ENCODE measurements around the gene CAGE1. TPM values are rescaled to one million over a fixed set of nuclear protein-coding genes. Genes with fewer than 3 reads are reported as not detected.

The CAGE1 gene
- total and polyA plus RNA-seq, 10 of the 15 experiments (the other 5 are each of a cell fraction or from before 2014, with no cell fraction given), result 0.03 to 0.42 (median 0.08) TPM; not detected in 3

DNA sequence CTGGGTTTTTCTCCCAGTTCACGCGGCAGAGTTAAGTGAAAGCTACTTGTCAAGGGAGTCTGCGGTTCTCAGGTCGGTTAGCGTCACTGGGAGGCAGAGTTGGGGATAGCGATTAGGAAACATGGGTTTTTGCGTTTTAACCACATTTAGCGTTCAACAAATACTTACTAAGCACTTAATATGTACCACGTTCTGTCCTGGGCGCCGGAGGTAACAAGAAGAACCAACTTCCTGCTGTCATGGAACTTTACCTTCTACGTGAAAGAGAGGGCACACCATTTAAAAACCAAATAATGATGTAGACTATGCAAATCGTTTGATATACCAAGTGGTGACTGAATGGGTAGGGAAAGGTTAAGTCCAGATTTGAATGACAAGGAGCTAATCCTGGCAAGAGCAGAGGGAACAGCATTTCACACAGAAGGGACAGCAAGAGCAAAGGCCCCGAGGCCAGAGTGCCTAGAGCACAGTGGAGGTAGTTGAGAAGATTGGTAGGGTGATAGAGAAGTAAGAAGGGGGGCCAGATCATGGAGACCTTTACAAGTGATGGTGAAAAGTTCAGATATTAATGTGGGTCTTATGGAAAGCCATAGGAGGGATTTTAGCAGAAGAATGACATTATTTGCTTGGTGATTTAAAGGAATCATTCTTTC lies 810 bp upstream of the CAGE1 start:
- Histone ChIP-seq H2AFZ (ENCODE audit: control insufficient read depth, low read depth, low read length) (peak overlapping the region; percentile 96), H3K36me3 (ENCODE audit: control insufficient read depth in 2 of 2, insufficient read depth in 2 of 2, low read length in 1 of 2) (peaks cover 0 to 6% of the 10 kb centered on the region in 2 experiments; a peak in 2 of 4 replicates), H3K9me3 (replicated peaks; ENCODE audit: control insufficient read depth, insufficient read depth, low read length) (no peaks in the 10 kb centered on the region), H3K27ac (ENCODE audit: control insufficient read depth, insufficient read depth) (peak overlapping the region; percentile 89), H3K4me3 (peak overlapping the region; percentile 89), H3K4me2 (ENCODE audit: control insufficient read depth, insufficient read depth) (peak overlapping the region; percentile 70), H3K79me2 (ENCODE audit: control insufficient read depth, insufficient read depth, low read length) (peaks cover 41% of the 10 kb centered on the region), H3K4me1 (ENCODE audit: control insufficient read depth, insufficient read depth, low read length) (no peaks in the 10 kb centered on the region; the same call in 1 of the 2 replicates), H4K20me1 (ENCODE audit: control insufficient read depth, insufficient read depth) (no peaks in the 10 kb centered on the region), H3K27me3 (replicated peaks in 1 of 2; ENCODE audit: control insufficient read depth in 2 of 2, insufficient read depth in 2 of 2, low read length in 1 of 2) (no peaks in the 10 kb centered on the region), H3K9ac (ENCODE audit: control insufficient read depth, insufficient read depth, low read length) (peak overlapping the region; percentile 91)
- in situ Hi-C loops (cut with MboI) (no loop called here), intact Hi-C loops (cut with micrococcal nuclease; ENCODE audit: unreplicated experiment) (loop anchor here (2.0 to 10.0 kb wide), 2 partner anchors 114 to 204 kb away; partner anchors contain the start of gene SNRNP48)
- peak; percentile 86 for FAIRE-seq
- ChIA-PET RAD21 (ENCODE audit: unreplicated experiment) (interaction anchor here (0.5 to 2.3 kb wide), 6 partner anchors 65 to 200 kb away, joined by 3 to 15 read pairs (median 9); partner anchors contain the start of genes SNRNP48 and SSR1), POLR2A (interaction anchor here (0.5 to 1.7 kb wide), 10 partner anchors 10 to 200 kb away, joined by 3 to 6 read pairs (median 4); partner anchors contain the start of genes SNRNP48 and SSR1), SMC1A (ENCODE audit: uncharacterized antibody, unreplicated experiment) (interaction anchor here (0.8 to 5.6 kb wide), 14 partner anchors 13 to 714 kb away, joined by 3 to 41 read pairs (median 4); partner anchors contain the start of genes SNRNP48 and SSR1), CTCF (interaction anchor here (0.8 to 6.0 kb wide), 5 partner anchors 10 to 713 kb away, joined by 3 to 67 read pairs (median 4); no protein-coding TSS in a partner anchor)
- BruUV-seq (replicated peaks), result TSS peak; percentile 61
- 2% methylated on average over 14 of the region's 14 CpGs for WGBS (ENCODE audit: insufficient coverage, insufficient replicate concordance, low lambda C conversion rate, missing lambda C conversion rate)
- no peak for DNase-seq (ENCODE audit: low read depth, low spot score)
- peak; percentile 9 for ATAC-seq
- TF ChIP-seq SRF (IDR thresholded peaks at IDR 0.05; ENCODE audit: low read depth in 2 of 2, low read length in 2 of 2) (no peak), RUNX3 (IDR thresholded peaks at IDR 0.05; ENCODE audit: low read length) (peak; percentile 46), PML (IDR thresholded peaks at IDR 0.05; ENCODE audit: low read length) (no peak), CBX3 (IDR thresholded peaks at IDR 0.05; ENCODE audit: borderline replicate concordance, low read depth) (no peak), BCL11A (IDR thresholded peaks at IDR 0.05; ENCODE audit: low read depth, low read length) (no peak), HDAC2 (IDR thresholded peaks at IDR 0.05) (0 out of 2 replicates have a peak, but pooled peaks have one; percentile 43), CEBPB (IDR thresholded peaks at IDR 0.05; ENCODE audit: borderline replicate concordance in 1 of 2, low read depth in 2 of 2, low read length in 2 of 2) (no peak), ZZZ3 (IDR thresholded peaks at IDR 0.05; ENCODE audit: control insufficient read depth, insufficient read length, low read depth) (no peak), SREBF1 (IDR thresholded peaks at IDR 0.05; ENCODE audit: low read length) (no peak), POLR2A (IDR thresholded peaks at IDR 0.05; ENCODE audit: low read depth, low read length) (no peak), NRF1 (conservative IDR thresholded peaks at IDR 0.05; ENCODE audit: low read depth, low read length) (no peak), MYB (IDR thresholded peaks at IDR 0.05; ENCODE audit: borderline replicate concordance, low read depth, low read length) (no peak), EED (IDR thresholded peaks at IDR 0.05; ENCODE audit: low read depth) (no peak)
- TF ChIP-seq, protein P1, sequence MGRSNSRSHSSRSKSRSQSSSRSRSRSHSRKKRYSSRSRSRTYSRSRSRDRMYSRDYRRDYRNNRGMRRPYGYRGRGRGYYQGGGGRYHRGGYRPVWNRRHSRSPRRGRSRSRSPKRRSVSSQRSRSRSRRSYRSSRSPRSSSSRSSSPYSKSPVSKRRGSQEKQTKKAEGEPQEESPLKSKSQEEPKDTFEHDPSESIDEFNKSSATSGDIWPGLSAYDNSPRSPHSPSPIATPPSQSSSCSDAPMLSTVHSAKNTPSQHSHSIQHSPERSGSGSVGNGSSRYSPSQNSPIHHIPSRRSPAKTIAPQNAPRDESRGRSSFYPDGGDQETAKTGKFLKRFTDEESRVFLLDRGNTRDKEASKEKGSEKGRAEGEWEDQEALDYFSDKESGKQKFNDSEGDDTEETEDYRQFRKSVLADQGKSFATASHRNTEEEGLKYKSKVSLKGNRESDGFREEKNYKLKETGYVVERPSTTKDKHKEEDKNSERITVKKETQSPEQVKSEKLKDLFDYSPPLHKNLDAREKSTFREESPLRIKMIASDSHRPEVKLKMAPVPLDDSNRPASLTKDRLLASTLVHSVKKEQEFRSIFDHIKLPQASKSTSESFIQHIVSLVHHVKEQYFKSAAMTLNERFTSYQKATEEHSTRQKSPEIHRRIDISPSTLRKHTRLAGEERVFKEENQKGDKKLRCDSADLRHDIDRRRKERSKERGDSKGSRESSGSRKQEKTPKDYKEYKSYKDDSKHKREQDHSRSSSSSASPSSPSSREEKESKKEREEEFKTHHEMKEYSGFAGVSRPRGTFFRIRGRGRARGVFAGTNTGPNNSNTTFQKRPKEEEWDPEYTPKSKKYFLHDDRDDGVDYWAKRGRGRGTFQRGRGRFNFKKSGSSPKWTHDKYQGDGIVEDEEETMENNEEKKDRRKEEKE (IDR thresholded peaks at IDR 0.05), result no peak
- TF ChIP-seq, protein P2, sequence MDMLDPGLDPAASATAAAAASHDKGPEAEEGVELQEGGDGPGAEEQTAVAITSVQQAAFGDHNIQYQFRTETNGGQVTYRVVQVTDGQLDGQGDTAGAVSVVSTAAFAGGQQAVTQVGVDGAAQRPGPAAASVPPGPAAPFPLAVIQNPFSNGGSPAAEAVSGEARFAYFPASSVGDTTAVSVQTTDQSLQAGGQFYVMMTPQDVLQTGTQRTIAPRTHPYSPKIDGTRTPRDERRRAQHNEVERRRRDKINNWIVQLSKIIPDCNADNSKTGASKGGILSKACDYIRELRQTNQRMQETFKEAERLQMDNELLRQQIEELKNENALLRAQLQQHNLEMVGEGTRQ (IDR thresholded peaks at IDR 0.05; ENCODE audit: borderline replicate concordance, low read depth, low read length), result no peak
- TF ChIP-seq, protein P3, sequence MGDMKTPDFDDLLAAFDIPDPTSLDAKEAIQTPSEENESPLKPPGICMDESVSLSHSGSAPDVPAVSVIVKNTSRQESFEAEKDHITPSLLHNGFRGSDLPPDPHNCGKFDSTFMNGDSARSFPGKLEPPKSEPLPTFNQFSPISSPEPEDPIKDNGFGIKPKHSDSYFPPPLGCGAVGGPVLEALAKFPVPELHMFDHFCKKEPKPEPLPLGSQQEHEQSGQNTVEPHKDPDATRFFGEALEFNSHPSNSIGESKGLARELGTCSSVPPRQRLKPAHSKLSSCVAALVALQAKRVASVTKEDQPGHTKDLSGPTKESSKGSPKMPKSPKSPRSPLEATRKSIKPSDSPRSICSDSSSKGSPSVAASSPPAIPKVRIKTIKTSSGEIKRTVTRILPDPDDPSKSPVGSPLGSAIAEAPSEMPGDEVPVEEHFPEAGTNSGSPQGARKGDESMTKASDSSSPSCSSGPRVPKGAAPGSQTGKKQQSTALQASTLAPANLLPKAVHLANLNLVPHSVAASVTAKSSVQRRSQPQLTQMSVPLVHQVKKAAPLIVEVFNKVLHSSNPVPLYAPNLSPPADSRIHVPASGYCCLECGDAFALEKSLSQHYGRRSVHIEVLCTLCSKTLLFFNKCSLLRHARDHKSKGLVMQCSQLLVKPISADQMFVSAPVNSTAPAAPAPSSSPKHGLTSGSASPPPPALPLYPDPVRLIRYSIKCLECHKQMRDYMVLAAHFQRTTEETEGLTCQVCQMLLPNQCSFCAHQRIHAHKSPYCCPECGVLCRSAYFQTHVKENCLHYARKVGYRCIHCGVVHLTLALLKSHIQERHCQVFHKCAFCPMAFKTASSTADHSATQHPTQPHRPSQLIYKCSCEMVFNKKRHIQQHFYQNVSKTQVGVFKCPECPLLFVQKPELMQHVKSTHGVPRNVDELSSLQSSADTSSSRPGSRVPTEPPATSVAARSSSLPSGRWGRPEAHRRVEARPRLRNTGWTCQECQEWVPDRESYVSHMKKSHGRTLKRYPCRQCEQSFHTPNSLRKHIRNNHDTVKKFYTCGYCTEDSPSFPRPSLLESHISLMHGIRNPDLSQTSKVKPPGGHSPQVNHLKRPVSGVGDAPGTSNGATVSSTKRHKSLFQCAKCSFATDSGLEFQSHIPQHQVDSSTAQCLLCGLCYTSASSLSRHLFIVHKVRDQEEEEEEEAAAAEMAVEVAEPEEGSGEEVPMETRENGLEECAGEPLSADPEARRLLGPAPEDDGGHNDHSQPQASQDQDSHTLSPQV (IDR thresholded peaks at IDR 0.05), result no peak

Measured in GM12878 (cell line).